Stimulated activated CD4-positive, alpha-beta T cell treated with anti-CD3 and anti-CD28 coated beads, Interleukin-15, amount 100 ng/mL, for 48 hours (primary cell): ENCODE results near the gene ST6GALNAC6.

Experiments
- DNase-seq, 2 donors: peaks; one replicate each; pipeline ENCODE4 v3.0.0-alpha.2; 2020; ENCODE audit warnings: low read depth in 2 of 2

ST6GALNAC6 gene

DNA sequence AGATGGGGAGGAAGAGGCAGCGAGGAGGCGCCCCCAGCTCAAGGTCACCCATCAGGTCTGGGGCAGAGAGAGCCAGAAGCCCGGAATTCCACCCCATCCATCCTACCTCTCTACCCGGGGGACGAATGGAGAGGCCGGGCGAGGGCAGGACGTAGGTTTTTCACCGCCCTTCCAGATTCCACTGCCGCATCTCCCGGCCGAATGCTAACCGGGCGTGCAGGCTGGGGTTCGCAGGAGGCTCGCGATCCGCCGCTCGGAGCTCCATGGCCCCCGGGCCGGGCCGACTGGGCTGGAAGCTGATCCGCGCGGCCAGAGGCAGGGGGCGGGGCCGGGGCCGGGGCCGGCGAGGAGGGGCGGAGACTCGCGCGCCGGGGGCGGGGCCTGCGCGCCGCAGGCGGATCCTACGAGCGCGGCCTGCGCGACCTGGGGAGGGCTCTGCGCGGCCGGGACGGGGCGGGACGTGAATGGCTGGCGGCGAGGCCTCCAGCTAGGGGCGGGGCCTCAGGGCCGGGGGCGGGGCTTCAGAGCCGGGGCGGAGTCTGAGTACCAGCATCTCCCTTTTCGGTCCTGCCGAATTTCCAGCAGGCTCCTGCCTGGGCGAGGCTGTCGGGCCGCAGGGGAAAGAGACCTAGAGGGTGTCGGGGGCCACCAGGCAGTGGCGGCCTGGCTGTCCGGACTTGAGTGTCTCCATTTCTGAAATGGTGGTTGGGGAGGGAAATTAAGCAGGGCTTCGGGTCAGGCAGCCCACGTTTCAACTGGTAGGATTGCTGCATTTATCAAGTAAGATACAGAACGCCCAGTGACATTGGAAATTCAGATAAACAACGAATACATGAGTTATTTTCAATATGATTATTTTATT is 17.5 kb upstream of the ST6GALNAC6 start, which contains the start of gene ST6GALNAC4:
ST6GALNAC4 (minus strand) TSS at position 322 of the 862 bp plus-strand sequence. CDS start 622 bp downstream, outside the sequence.
- peak; percentile 87 to 94 for DNase-seq

DNA sequence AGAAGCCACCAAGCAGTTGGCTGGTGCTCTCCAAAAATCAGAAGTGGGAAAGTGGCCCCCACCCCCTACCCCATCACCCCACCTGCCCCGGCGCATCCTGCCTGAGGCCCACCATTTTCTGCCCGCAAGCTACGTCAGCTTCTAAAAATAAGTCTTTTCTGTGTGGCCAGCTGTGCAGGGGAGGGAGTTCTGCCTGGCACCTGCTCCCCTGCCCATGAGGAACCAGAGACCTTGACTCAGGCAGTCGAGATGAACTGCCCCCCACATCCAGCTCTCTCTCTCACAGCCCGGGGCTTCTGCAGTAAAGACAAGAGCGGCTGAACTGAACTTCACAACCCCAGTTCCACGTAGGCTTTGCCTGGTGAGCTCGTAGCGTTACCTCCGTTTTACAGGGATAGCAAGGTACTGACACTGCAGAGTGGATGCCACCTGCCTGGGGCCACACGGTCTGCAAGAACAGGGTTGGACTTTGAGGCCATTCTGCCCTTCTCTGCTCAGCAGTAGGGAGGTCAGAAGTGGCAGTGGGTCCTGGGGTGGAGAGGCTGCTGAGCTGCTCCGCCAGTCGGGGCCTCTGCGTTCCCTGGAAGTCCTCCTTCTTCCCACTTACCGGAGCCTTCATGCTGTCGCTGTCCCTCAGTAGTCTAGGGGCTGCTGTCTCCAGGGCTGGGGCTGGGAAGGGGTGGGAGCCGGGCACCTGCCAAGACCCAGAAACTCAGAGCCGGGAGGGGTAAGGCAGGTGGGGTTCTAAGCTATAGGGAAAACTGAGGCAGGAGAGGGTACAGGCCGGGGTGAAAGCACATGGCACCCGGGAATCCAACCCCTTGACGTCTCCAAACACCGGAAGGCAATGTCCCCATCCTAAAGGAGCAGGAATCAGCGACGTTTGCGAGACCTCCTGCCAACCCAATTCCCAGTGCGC is 16.7 kb upstream of the ST6GALNAC6 start:
- DNase-seq: no peak

DNA sequence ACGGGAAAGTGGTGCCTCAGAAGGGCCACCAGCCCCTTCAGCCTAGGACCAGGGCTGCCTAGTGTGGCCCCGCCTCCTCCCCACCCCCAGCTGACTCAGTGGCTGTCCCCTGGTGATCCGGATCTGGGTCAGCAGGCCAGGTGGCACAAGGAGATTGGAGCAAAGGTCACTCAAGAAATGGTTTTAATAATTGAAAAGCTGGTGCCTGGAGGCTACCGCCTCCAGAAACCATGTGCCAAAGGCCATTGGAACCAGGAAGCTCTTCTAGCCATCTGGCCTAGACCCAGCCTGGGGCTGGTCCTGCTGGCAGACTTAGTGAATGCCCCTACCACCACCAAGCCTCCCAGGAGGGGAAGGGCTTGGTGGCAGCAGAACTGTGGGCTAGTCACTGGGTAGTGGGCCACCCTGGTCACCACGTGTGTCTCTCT is 15.9 kb upstream of the ST6GALNAC6 start:
- no peak for DNase-seq

DNA sequence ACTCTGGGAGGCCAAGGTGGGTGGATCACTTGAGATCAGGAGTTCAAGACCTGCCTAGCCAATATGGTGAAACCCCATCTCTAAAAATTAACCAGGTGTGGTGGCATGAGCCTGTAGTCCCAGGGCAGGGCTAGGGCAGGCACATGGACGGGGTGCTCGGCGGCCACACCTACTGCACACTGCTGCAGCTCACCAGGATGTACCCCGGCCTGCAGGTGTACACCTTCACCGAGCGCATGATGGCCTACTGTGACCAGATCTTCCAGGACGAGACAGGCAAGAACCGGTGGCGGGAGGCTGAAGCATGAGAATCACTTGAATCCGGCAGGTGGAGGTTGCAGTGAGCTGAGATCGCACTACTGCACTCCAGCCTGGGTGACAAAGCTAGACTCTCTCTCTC is 14.3 kb upstream of the ST6GALNAC6 start:
- no peak for DNase-seq

DNA sequence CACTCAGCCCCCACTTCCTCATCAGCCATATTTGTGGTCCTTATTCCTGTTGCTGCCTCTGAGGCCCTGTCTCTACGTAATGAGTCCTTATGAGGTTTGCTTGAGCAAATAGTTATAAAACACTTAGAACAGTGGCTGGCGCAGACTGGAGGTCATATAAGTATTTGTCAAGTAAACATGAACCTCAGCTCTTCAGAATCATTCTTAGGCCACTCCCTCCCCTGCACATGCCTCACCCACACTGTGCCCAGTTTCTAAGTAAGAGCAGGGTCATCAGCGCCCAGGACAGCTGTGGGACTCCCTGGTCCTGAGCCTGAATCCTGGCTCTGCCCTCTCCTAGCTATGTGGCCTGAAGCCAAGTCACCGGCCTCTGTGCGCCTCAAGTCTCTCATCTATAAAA is 13.5 kb upstream of the ST6GALNAC6 start:
- DNase-seq: no peak

DNA sequence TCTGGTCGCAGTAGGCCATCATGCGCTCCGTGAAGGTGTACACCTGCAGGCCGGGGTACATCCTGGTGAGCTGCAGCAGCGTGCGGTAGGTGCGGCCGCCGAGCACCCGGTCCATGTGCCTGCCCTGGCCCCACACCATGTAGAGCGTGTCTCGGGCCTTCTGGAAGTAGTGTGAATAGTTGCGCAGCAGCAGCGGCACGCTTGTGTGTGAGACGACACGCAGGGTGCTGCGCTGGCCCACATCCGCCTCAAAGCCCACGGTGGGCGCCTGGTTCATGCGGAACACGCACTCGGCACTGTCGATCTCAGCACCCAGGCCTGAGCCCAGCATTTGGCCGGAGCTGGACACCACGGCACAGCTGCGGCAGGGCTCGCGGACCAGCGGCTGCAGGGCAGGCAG is 12.9 kb upstream of the ST6GALNAC6 start:
- no peak for DNase-seq

DNA sequence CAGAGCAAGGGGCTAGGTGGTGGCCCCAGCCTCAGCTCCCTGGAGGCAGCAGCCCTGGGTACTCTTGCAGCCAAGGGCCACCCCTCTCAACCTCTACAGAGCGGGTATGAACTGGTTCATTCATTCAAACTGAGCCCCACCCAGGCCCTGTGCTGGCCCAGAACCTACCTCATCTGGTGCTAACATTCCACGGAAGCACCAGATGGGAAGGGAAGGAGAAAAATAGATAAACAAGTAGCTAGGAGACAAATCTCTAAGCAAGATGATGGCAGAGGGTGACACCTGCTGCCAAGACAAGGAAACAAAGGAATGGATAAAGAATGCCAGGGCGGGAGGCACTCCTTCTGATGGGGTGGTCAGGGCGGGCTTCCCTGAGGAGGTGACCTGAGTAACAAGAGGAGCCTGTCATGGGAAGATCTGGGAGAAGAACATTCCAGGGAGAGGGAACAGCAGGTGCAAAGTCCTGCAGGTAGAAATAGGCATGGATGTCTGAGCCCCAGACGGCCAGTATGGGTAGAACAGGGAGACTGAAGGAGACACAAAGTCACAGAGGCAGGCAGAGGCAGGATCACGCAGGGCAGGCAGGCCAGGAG is 11.3 kb upstream of the ST6GALNAC6 start:
- DNase-seq: no peak

DNA sequence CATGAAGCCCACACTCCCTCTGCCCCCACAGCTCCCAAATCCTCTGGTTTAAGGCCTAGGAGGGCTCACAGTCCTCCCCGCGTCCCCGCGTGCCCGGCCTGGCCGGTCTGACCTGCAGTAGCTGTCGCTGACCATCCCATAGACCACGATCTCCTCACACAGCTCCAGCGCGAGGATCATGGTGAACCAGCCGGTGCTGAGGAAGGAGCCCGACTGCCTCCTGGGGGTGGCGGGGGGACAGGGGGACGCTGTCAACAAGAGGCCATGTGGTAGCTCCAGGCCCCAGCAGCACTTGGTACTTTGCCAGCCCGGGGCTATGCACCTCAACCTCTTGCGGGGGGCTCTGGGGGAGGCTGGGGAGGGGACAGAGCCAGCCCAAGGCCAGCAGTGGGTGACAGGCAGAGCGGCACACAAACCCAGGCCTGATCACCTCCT is 10.5 kb upstream of the ST6GALNAC6 start:
- DNase-seq: no peak

DNA sequence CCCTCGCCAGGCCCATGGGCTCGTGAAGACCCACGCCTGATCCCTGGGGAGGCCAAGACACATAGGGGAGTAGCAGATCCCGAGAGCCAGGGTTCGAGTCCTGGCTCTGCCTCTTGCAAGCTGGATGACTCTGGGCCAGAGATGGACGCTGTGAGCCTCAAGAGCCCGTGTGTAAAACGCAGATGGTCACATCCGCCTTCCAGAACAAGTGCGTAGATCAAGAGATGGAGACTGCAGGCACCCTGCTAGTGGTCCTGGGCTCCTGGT is 9.2 kb upstream of the ST6GALNAC6 start:
- DNase-seq: no peak

DNA sequence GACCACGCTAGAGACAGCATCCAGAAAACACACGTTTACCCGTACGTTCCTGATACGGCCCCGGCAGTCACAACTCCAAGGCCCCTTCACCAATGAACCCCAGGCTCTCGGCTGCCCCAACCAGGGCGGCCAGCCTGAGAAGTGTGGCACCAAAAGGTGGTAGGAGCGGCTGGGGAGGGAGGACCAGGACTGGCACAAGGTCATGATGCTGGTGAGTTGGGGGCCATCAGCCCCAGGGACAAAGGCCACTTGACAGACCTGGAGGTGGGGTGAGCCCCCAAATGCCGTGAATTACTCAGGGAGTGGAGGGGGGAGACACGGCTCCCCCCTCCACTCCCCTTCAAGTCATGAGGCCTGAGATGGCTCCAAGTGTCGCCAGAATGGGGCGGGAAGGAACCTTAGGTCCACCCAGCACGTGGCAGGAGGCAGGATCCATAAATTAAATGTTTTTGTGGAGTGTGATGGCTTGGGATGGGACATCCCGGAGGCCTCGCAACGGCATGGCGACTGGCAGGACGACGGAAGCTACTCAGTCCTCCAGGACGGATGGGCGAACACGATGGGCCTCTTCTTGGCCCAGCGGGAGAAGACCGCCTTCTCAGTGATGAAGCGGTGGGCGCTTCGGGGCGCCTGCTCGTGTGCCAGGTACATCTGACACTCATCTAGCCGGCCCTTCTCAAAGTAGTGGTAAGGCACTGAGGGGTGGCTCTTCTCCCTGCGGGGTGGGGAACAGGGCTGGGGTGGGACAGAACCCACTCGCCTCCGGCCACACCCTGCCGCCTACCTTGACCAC is 8.7 kb upstream of the ST6GALNAC6 start:
- DNase-seq: no peak

DNA sequence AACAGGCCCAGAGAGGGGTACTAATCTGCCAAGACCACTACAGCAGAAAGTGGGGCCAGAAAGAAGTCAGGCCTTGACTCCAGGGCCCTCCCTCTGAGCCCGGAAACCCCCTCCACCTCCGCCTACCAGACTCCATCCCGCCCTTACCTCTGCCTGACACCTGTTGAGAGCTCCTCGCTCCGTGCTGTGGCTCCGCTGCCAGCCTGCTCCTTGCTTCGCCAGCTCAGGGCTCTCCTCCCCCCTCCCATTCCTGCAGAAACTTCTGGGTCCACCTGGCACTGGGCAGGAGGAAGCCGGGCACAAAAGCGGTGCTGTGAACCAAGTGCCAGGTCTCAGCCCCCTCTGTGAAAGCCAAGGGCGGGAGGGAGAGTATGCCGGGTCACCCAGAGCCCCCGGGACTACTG is 6.4 kb upstream of the ST6GALNAC6 start:
- no peak for DNase-seq

DNA sequence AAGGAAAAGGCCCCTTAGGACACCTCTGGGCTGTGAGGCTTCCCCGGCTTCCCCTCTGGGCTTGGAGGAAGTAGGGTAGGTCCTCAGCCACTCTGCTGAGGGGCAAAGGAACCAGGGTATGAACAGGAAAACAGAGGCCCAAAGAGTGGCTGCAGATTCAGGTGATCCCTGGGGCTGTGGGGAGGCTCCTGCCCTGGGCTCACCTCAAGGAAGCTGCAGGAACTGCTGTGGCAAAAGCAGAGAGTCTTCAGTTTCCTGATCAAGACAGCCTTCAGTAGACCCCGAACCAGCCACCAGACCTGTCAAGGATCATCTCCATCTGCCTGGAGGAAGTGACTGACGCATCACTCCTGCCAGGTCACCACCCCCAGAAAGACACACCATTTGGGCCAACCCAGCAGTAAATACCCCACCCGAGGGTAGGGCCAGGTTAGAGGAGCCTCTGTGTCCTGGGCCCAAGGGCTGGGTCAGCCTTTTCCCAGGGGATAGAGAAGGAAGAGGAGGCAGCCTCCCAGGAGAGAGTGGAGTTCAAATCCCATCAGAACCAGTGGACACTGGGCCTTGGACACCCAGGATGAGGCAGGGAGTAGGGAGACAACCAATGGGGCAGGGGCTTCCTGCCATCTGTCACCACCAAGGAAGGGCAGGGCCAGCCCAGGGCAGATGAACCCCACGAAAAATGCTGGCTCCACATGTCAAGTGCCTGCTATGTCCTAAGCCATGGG is 5.8 kb upstream of the ST6GALNAC6 start:
- DNase-seq: no peak

DNA sequence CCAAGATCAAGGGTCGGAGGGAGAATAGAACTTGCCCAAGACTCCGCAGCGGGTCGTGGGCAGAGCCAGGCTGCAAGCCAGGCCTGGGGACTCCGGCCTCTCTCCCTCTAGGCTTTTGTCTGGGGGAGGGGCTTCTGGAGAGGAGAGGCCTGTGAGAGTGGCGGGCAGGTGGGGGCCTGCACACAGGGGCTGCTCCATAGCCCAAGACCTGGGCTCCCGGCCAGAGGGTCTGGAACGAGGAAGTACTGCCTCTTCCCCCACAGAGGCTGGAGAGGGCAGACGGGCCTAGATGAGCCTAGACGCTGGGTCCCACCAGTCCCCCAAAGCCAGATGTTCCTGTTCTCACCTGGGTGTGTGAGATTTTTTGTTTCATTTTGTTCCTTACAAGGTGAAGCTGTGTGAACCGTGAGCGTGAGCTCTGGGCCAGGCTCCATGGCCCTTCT is 5.2 kb upstream of the ST6GALNAC6 start:
- no peak for DNase-seq

DNA sequence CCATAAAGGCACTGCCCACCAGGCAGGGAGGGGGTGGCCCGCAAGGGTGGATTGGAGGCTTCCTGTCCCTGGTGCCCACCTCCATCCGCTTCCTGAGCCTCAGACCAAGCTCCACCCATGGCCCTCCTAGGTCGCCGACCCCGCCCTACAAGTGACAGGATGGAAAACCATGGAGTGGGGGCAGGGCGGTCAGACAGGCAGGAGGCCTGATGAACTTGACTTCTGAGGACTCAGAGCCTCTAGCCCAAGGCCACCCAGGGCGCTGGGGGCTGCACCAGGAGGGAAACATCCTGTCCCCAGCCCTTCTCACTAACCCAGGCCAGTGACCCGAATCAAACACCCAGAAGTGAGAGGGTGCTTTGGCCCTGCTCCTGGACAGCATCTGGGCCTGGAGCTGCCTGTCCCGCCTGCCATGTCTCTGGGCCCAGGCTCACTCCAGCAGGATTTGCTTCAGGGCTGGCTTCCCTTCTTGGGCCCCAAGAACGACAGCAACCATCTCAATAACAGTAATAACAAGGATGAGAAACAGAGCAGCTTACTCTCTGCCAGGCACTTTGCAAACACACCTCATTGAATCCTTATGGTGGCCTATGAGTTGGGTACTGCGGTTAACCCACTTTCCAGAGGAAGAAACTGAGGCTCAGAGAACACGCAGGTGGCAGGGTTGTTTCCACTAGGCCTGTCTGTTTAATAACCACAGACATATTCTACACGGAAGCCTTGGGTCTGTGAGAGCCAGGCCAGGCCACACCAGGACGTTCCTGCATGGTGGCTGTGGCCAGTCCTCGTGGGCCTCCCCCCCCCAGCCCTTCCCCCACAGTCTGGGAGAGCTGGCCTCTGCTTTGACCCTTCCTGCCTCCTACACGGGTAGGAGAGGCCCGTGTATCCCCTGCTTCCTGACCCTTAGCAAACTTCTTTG is 4.4 kb upstream of the ST6GALNAC6 start:
- DNase-seq: peak; percentile 71 to 85

DNA sequence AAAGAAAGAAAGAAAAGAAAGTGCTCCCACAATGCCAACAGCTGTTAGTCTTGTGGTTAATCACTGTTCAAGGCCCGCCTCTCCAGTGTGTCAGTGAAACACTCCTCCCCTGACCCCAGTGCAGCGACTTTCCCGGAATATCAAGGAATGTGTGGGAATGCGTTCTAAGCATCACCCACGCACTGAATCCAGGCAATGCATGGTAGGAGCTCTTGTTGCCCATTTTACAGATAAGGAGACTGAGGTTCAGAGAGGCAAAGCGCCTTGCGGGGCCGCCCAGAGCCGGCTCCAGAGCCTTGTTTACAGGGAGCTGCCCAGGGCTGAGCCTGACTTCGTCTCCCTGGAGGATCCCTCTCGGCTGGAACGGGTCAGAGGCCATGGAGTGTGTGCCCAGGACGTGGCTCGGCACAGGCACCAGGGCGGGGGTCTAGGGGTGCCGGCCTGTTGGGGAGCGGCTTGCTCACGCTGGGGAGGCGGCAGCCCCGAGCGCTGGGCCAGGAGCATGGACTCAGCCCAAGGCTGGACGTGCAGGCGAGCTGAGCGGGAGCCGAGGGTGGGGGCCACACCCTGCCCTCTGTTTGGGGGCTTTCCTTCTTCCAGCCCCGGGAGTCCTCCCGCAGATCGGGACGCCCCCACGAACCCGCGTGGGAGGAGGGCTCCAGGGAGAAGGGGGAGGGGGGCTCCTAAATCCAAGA is 823 bp downstream of the ST6GALNAC6 start:
- no peak for DNase-seq

DNA sequence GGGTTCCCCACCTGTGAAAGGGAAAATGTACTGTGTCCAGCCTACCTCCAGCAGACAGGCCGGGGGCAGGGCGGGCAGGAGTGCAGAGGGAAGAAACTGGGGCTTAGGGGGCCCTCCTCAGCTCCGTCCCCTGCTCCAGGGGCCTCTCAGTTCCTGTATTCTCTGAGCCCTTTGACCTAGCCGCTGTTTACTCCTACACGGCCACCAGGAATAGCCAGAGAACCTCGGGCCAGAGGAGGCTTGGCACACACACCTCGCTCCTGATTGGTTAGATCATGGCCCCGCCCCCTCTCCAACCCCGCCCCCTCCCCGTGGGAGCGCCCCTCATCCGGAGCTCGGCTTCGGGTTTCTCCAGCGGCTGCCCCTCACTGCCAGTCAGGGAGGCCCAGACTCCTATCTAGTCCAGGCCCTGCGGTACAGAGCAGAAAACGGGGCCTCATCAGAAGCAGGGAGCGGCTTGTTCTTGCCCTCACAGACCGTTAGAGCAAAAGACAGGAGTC is 2.2 kb downstream of the ST6GALNAC6 start:
- DNase-seq: no peak

DNA sequence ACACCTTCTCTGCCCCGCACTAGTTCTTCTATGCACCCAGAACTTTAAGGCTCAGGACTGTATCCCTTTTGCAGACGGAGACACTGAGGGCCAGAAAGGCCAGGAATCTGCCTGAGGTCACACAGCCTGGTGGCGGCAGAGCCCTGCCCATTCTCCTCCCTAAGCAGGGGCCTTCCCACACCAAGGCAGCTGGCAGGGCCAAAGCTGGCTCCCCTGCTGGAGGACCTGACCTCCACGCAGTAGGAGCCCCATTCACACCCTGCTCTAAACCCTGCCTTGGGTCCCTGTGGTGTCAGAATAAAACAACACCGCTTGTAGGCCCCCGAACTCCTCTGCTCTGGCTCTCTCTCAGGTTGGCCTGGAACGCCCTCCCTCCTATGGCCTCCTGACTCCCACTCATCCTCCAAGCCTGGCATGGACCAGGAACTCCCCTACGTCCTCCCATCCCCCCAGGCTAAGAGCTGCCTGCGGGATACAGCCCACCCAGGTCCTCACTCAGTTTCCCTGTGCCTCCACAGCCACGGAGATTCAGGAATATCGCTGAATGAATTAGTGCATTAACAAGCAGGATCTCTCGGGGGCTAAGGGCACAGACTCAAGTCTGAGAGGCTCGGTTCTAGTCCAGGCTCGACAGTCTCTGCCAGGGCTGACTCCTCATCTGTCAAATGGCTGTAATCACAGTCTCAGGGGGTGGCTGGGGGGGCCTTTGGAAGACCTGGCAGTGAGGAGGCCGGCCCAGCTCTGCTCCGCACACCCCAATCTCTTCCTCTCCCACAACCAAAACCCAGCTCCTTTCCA is 2.8 kb downstream of the ST6GALNAC6 start:
- DNase-seq: no peak

DNA sequence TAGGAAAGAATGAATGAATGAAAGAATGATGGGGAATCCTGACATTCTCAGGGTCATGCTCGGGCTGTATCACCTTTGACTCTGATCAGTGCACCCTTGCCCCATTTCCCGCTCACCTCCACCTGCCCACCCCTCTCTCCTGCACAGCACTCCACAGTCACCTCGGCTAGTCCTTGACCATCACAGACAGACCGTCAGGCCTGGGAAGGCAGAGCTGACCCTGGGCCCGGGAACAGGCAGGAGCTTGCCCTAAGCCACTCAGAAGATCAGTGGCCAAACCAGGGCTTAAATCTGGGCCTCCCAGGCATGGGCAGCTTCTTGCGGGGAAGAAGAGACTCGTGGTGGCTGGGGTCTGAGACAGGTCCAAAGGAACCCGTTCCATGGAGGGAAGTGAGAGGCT is 3.6 kb downstream of the ST6GALNAC6 start:
- DNase-seq: no peak
